K562 (cell line): ENCODE data around the gene EEF1AKMT4. TPM values are rescaled to one million over a fixed set of nuclear protein-coding genes. Genes with fewer than 3 reads are reported as not detected.

Experiments used
- CCNT2 ChIP-seq: IDR thresholded peaks from 2 replicates; pipeline ENCODE4 v1.6.1; 2011; ENCODE audit warnings: borderline replicate concordance, low read depth, mild to moderate bottlenecking, moderate library complexity, mixed read lengths, low read length; ENCODE audit not compliant: insufficient read length; ENCODE audit errors: extremely low read depth
- ETS2 ChIP-seq: IDR thresholded peaks from 2 replicates; pipeline ENCODE4 v1.6.1; 2016; ENCODE audit warnings: borderline replicate concordance, missing genetic modification characterization, mild to moderate bottlenecking, moderate library complexity, missing compliant biosample characterization; ENCODE audit not compliant: poor library complexity, severe bottlenecking
- FOXA3 ChIP-seq, 2 experiments: fragments of 450-650 bp in 1 of 2; sonication (generic) in 1 of 2; formaldehyde crosslinking; IDR thresholded peaks in 1 of 2; conservative IDR thresholded peaks in 1 of 2; 2 replicates each; pipeline versions ENCODE4 v1.4.0 to v1.8.0; 2020 to 2022; ENCODE audit warnings: mild to moderate bottlenecking in 2 of 2, missing genetic modification reagents in 1 of 2
- MCM2 ChIP-seq: fragments of 450-650 bp; IDR thresholded peaks from 2 replicates; pipeline ENCODE4 v1.6.1; 2017; ENCODE audit warnings: low read depth, mild to moderate bottlenecking
- PHB2 ChIP-seq: fragments of 450-650 bp; IDR thresholded peaks from 2 replicates; pipeline ENCODE4 v1.6.1; 2017; ENCODE audit warnings: low read depth
- PRDM10 ChIP-seq: fragments of 450-650 bp; IDR thresholded peaks from 2 replicates; pipeline ENCODE4 v1.6.1; 2018; ENCODE audit not compliant: partially characterized antibody
- PTBP1 ChIP-seq: fragments of 200-400 bp; formaldehyde crosslinking; IDR thresholded peaks from 2 replicates; pipeline ENCODE4 v1.6.1; 2017; ENCODE audit warnings: low read depth, low read length
- RNF2 ChIP-seq: sonication (generic); IDR thresholded peaks from 2 replicates; pipeline ENCODE4 v1.6.1; 2016
- SAFB2 ChIP-seq: fragments of 200-400 bp; formaldehyde crosslinking; IDR thresholded peaks from 2 replicates; pipeline ENCODE4 v1.6.1; 2018; ENCODE audit warnings: borderline replicate concordance, low read length, low read depth, moderate library complexity; ENCODE audit not compliant: severe bottlenecking
- SP1 ChIP-seq: sonication (generic); formaldehyde crosslinking; IDR thresholded peaks from 2 replicates; pipeline ENCODE4 v1.8.1; 2022; ENCODE audit warnings: mild to moderate bottlenecking, missing genetic modification reagents
- TCF3 ChIP-seq: sonication (generic); formaldehyde crosslinking; IDR thresholded peaks from 2 replicates; pipeline ENCODE4 v1.4.0; 2020; ENCODE audit warnings: mild to moderate bottlenecking, missing genetic modification reagents
- WHSC1 ChIP-seq: IDR thresholded peaks from one replicate; pipeline ENCODE4 v1.6.1; 2012; ENCODE audit warnings: low read length, control low read depth, inconsistent platforms
- ZNF124 ChIP-seq: sonication (generic); formaldehyde crosslinking; IDR thresholded peaks from 2 replicates; pipeline ENCODE4 v1.8.1; 2022; ENCODE audit warnings: missing genetic modification reagents
- ZNF140 ChIP-seq: fragments of 250-450 bp; sonication (Bioruptor Pico); IDR thresholded peaks from 2 replicates; pipeline ENCODE4 v1.8.0; 2021; ENCODE audit warnings: moderate library complexity, mild to moderate bottlenecking, inconsistent platforms
- ZNF143 ChIP-seq: sonication (generic); formaldehyde crosslinking; IDR thresholded peaks from 2 replicates; pipeline ENCODE4 v1.9.0; 2022; ENCODE audit warnings: mild to moderate bottlenecking, missing genetic modification reagents
- ZNF551 ChIP-seq: fragments of 250-450 bp; sonication (Bioruptor Pico); IDR thresholded peaks from 2 replicates; pipeline ENCODE4 v1.5.0; 2021; ENCODE audit warnings: mild to moderate bottlenecking, moderate library complexity
- ZSCAN32 ChIP-seq: fragments of 450-650 bp; formaldehyde crosslinking; IDR thresholded peaks from 2 replicates; pipeline ENCODE4 v1.4.0; 2020; ENCODE audit warnings: mild to moderate bottlenecking, moderate library complexity
- polyA plus RNA-seq, 8 experiments: library from polyadenylated mRNA; depleted of rRNA in 4 of 8; stranded (reverse) in 5 of 8; unstranded in 3 of 8; fragments of >200 nt; fragmentation: Nextera tagmentation in 2 of 8; fragmentation: Illumina TruSeq in 1 of 8; extraction: Ambion mirVana in 2 of 8; extraction: Trizol in 1 of 8; gene quantifications; 2 replicates each; pipeline versions ENCODE4 v1.2.1 to v1.2.3, GENCODE V29; 2011 to 2014; ENCODE audit warnings: inconsistent platforms in 1 of 8, missing spikeins in 1 of 8
- total RNA-seq, 7 experiments: library from RNA; depleted of rRNA in 6 of 7; stranded (reverse); fragments of >200 nt in 6 of 7; fragmentation: Illumina TruSeq in 2 of 7; extraction: Trizol in 2 of 7; gene quantifications; 2 replicates each; pipeline versions ENCODE4 v1.2.1 to v1.2.3, GENCODE V29; 2011 to 2021; ENCODE audit warnings: low replicate concordance in 1 of 7
- TF ChIP-seq, protein P1 (sequence below): fragments of 450-650 bp; formaldehyde crosslinking; IDR thresholded peaks from 2 replicates; pipeline ENCODE4 v1.4.0; 2022; ENCODE audit warnings: mild to moderate bottlenecking, moderate library complexity
- TF ChIP-seq, protein P2 (sequence below): fragments of 450-650 bp; IDR thresholded peaks from 2 replicates; pipeline ENCODE4 v1.6.1; 2016; ENCODE audit warnings: mild to moderate bottlenecking
- TF ChIP-seq, protein P3 (sequence below): fragments of 250-450 bp; sonication (Bioruptor Pico); IDR thresholded peaks from 2 replicates; pipeline ENCODE4 v1.5.0; 2021

Gene EEF1AKMT4
- total and polyA plus RNA-seq, 9 of the 15 experiments (the other 6 are each of a cell fraction or from before 2014, with no cell fraction given): 10.3 to 49.4 (median 18.9) TPM

GRCh38 chr3:184248454-184249411 lies 739 bp upstream of the EEF1AKMT4 start, which contains the start of gene ALG3 (continued):
- TF ChIP-seq WHSC1 (no peak), TCF3 (no peak), ZSCAN32 (CRISPR knock-in tag) (no peak), RNF2 (peak; percentile 80), PTBP1 (no peak), MCM2 (no peak), CCNT2 (peak; percentile 74), ZNF143 (no peak), SAFB2 (no peak), PHB2 (no peak), ETS2 (tag) (no peak), ZNF551 (CRISPR knock-in tag) (no peak), FOXA3 (CRISPR knock-in tag; conservative IDR thresholded peaks at IDR 0.05 in 1 of 2, IDR thresholded peaks at IDR 0.05 in 1 of 2) (no peak), PRDM10 (peak; percentile 8), ZNF140 (no peak), SP1 (CRISPR knock-in tag) (no peak; the same call in none of the 2 replicates), ZNF124 (CRISPR knock-in tag) (no peak)
- TF ChIP-seq, protein P1, sequence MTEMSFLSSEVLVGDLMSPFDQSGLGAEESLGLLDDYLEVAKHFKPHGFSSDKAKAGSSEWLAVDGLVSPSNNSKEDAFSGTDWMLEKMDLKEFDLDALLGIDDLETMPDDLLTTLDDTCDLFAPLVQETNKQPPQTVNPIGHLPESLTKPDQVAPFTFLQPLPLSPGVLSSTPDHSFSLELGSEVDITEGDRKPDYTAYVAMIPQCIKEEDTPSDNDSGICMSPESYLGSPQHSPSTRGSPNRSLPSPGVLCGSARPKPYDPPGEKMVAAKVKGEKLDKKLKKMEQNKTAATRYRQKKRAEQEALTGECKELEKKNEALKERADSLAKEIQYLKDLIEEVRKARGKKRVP (CRISPR knock-in tag): no peak; the same call in 1 of the 2 replicates
- TF ChIP-seq, protein P2, sequence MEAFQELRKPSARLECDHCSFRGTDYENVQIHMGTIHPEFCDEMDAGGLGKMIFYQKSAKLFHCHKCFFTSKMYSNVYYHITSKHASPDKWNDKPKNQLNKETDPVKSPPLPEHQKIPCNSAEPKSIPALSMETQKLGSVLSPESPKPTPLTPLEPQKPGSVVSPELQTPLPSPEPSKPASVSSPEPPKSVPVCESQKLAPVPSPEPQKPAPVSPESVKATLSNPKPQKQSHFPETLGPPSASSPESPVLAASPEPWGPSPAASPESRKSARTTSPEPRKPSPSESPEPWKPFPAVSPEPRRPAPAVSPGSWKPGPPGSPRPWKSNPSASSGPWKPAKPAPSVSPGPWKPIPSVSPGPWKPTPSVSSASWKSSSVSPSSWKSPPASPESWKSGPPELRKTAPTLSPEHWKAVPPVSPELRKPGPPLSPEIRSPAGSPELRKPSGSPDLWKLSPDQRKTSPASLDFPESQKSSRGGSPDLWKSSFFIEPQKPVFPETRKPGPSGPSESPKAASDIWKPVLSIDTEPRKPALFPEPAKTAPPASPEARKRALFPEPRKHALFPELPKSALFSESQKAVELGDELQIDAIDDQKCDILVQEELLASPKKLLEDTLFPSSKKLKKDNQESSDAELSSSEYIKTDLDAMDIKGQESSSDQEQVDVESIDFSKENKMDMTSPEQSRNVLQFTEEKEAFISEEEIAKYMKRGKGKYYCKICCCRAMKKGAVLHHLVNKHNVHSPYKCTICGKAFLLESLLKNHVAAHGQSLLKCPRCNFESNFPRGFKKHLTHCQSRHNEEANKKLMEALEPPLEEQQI: no peak
- TF ChIP-seq, protein P3, sequence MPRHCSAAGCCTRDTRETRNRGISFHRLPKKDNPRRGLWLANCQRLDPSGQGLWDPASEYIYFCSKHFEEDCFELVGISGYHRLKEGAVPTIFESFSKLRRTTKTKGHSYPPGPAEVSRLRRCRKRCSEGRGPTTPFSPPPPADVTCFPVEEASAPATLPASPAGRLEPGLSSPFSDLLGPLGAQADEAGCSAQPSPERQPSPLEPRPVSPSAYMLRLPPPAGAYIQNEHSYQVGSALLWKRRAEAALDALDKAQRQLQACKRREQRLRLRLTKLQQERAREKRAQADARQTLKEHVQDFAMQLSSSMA: no peak
